Liver (tissue), 3 donors: ENCODE measurements around the gene CFAP251.

Source experiments
- CTCF ChIP-seq: fragments of 150-350 bp; IDR thresholded peaks from 2 replicates; pipeline ENCODE4 v1.5.1; 2017; ENCODE audit warnings: improper control_type of control experiment, low read depth, low read length; ENCODE audit not compliant: missing input control
- EGR1 ChIP-seq, 2 donors: IDR thresholded peaks; 2 replicates each; pipeline ENCODE4 v1.6.1; 2016 to 2018; ENCODE audit warnings: antibody characterized with exemption in 2 of 2, low read depth in 2 of 2
- GABPA ChIP-seq, 2 donors: IDR thresholded peaks in 1 of 2; conservative IDR thresholded peaks in 1 of 2; 2 replicates each; pipeline ENCODE4 v1.6.1; 2016; ENCODE audit warnings: antibody characterized with exemption in 2 of 2, mild to moderate bottlenecking in 1 of 2, moderate library complexity in 1 of 2
- HNF4G ChIP-seq: IDR thresholded peaks from 2 replicates; pipeline ENCODE4 v1.6.1; 2016; ENCODE audit warnings: antibody characterized with exemption
- JUND ChIP-seq, 2 donors: IDR thresholded peaks; 2 replicates each; pipeline ENCODE4 v1.6.1; 2016; ENCODE audit warnings: antibody characterized with exemption in 2 of 2
- MAX ChIP-seq: IDR thresholded peaks from 2 replicates; pipeline ENCODE4 v1.6.1; 2016; ENCODE audit warnings: antibody characterized with exemption
- NR2F2 ChIP-seq: IDR thresholded peaks from 2 replicates; pipeline ENCODE4 v1.6.1; 2016; ENCODE audit warnings: antibody characterized with exemption
- RAD21 ChIP-seq, 2 donors: IDR thresholded peaks; 2 replicates each; pipeline ENCODE4 v1.6.1; 2016; ENCODE audit warnings: antibody characterized with exemption in 2 of 2, mild to moderate bottlenecking in 2 of 2
- SP1 ChIP-seq: IDR thresholded peaks from 2 replicates; pipeline ENCODE4 v1.6.1; 2018; ENCODE audit warnings: antibody characterized with exemption, mild to moderate bottlenecking
- TAF1 ChIP-seq: conservative IDR thresholded peaks from 2 replicates; pipeline ENCODE4 v1.6.1; 2016; ENCODE audit warnings: antibody characterized with exemption, mild to moderate bottlenecking
- YY1 ChIP-seq: IDR thresholded peaks from 2 replicates; pipeline ENCODE4 v1.6.1; 2016; ENCODE audit warnings: antibody characterized with exemption, mild to moderate bottlenecking
- TF ChIP-seq, protein P1 (sequence below): IDR thresholded peaks from 2 replicates; pipeline ENCODE4 v1.6.1; 2016; ENCODE audit warnings: antibody characterized with exemption
- TF ChIP-seq, protein P2 (sequence below): IDR thresholded peaks from 2 replicates; pipeline ENCODE4 v1.6.1; 2016; ENCODE audit warnings: antibody characterized with exemption
- donor health status: healthy.
- donor health status: healthy.

DNA sequence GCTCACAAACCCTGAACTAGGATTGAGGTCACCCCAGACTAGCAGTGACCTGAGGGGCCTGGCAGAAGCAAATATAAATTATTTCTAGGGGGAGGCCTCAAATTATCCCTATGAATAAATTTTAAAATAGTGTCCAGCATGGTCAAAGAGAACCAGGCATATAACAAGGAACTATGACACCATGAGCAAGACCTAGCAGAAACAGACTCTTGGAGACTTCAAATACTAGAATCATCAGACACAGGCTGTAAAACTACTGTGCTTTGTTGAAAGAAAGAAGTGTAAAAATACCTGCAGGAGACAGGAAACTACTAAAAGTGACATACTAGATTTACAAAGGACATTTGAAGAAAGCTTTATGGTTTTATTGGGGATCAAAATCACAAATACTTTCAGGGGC, 100.1 kb downstream of the CFAP251 start:
- TF ChIP-seq RAD21 (IDR thresholded peaks at IDR 0.05), result no peak
- TF ChIP-seq HNF4G, result no peak
- TF ChIP-seq CTCF, result no peak
- no peak for TF ChIP-seq MAX
- TF ChIP-seq JUND (IDR thresholded peaks at IDR 0.05), result no peak
- TF ChIP-seq, protein P1, sequence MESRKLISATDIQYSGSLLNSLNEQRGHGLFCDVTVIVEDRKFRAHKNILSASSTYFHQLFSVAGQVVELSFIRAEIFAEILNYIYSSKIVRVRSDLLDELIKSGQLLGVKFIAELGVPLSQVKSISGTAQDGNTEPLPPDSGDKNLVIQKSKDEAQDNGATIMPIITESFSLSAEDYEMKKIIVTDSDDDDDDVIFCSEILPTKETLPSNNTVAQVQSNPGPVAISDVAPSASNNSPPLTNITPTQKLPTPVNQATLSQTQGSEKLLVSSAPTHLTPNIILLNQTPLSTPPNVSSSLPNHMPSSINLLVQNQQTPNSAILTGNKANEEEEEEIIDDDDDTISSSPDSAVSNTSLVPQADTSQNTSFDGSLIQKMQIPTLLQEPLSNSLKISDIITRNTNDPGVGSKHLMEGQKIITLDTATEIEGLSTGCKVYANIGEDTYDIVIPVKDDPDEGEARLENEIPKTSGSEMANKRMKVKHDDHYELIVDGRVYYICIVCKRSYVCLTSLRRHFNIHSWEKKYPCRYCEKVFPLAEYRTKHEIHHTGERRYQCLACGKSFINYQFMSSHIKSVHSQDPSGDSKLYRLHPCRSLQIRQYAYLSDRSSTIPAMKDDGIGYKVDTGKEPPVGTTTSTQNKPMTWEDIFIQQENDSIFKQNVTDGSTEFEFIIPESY, result no peak
- no peak for TF ChIP-seq GABPA (IDR thresholded peaks at IDR 0.05 in 1 of 2, conservative IDR thresholded peaks at IDR 0.05 in 1 of 2)
- TF ChIP-seq YY1, result no peak
- TF ChIP-seq, protein P2, sequence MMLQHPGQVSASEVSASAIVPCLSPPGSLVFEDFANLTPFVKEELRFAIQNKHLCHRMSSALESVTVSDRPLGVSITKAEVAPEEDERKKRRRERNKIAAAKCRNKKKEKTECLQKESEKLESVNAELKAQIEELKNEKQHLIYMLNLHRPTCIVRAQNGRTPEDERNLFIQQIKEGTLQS, result no peak
- no peak for TF ChIP-seq NR2F2
- no peak for TF ChIP-seq EGR1 (IDR thresholded peaks at IDR 0.05; ENCODE audit: low read depth in 2 of 2)
- no peak for TF ChIP-seq SP1
- TF ChIP-seq TAF1, result no peak
